ENCODE results near the gene ATP1A4.

The ATP1A4 gene

GRCh38 chr1:160193832-160194736, 42.7 kb downstream of the ATP1A4 start:
- TF ChIP-seq CTCF (IDR thresholded peaks at IDR 0.05; ENCODE audit: low read depth, low read length): no peak
- no peak for DNase-seq (ENCODE audit: extremely low read depth, low read depth)

GRCh38 chr1:160194737-160195059, 43.3 kb downstream of the ATP1A4 start:
- DNase-seq (ENCODE audit: extremely low read depth, low read depth): no peak
- TF ChIP-seq CTCF (IDR thresholded peaks at IDR 0.05; ENCODE audit: low read depth, low read length): no peak

- no peak for DNase-seq (ENCODE audit: extremely low read depth, low read depth)
- TF ChIP-seq CTCF (IDR thresholded peaks at IDR 0.05; ENCODE audit: low read depth, low read length): no peak
Observed at GRCh38 chr1:160196143-160196542, 44.7 kb downstream of the ATP1A4 start.

- no peak for DNase-seq (ENCODE audit: extremely low read depth, low read depth)
- TF ChIP-seq CTCF (IDR thresholded peaks at IDR 0.05; ENCODE audit: low read depth, low read length): no peak
Observed at GRCh38 chr1:160197231-160197630, 45.8 kb downstream of the ATP1A4 start.

- DNase-seq (ENCODE audit: extremely low read depth, low read depth): no peak
- no peak for TF ChIP-seq CTCF (IDR thresholded peaks at IDR 0.05; ENCODE audit: low read depth, low read length)
Observed at GRCh38 chr1:160200786-160201185, 49.4 kb downstream of the ATP1A4 start.

- no peak for DNase-seq (ENCODE audit: extremely low read depth, low read depth)
- no peak for TF ChIP-seq CTCF (IDR thresholded peaks at IDR 0.05; ENCODE audit: low read depth, low read length)
Observed at GRCh38 chr1:160204526-160205241, 53.3 kb downstream of the ATP1A4 start.
